Measurements from ENCODE around the gene DSP. TPM values are rescaled to one million over a fixed set of nuclear protein-coding genes. Genes with fewer than 3 reads are reported as not detected.

Gene DSP
- total and polyA plus RNA-seq, 2 of the 13 experiments (the other 11 are each of a cell fraction or from before 2014, with no cell fraction given), result 89.8 to 117 TPM

DNA sequence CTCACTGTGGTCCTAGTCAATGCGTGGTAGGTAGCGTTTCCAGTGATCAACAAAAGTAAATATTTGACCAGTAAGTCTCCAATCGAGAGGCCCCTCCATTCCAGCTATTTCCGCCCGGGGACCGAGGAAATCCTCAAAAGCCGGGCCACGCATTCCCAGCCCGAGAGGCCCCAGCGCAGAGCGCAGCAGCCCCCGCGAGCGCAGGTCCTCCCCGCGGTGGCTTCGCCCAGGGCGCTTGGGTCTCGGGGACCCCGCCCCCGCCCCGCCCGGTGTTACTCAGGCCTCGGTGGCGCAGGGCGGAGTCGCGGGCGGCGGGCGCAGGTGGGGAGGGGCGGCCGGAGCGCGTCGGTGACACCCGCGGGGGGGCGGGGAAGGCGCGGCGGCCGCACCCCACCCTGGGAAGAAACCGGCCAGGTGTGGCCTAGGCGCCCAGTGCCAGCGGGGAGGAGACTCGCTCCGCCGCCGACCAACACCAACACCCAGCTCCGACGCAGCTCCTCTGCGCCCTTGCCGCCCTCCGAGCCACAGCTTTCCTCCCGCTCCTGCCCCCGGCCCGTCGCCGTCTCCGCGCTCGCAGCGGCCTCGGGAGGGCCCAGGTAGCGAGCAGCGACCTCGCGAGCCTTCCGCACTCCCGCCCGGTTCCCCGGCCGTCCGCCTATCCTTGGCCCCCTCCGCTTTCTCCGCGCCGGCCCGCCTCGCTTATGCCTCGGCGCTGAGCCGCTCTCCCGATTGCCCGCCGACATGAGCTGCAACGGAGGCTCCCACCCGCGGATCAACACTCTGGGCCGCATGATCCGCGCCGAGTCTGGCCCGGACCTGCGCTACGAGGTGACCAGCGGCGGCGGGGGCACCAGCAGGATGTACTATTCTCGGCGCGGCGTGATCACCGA lies at the start of gene DSP (continued):
- TF ChIP-seq TARDBP (CRISPR knock-in tag; IDR thresholded peaks at IDR 0.05) (peak; percentile 86), YEATS4 (CRISPR knock-in tag; IDR thresholded peaks at IDR 0.05; ENCODE audit: borderline replicate concordance) (peak; percentile 92), TOE1 (CRISPR knock-in tag; IDR thresholded peaks at IDR 0.05) (peak; percentile 61; the same call in 1 of the 2 replicates), ZNF329 (CRISPR knock-in tag; IDR thresholded peaks at IDR 0.05; ENCODE audit: low read depth) (no peak), RFX1 (IDR thresholded peaks at IDR 0.05) (no peak), HOXA7 (CRISPR knock-in tag; IDR thresholded peaks at IDR 0.05) (no peak; the same call in 1 of the 2 replicates), FOXP1 (IDR thresholded peaks at IDR 0.05) (no peak), FOXP1 (CRISPR knock-in tag; IDR thresholded peaks at IDR 0.05) (peak; percentile 88), THAP11 (CRISPR knock-in tag; IDR thresholded peaks at IDR 0.05) (peak; percentile 81), ZNF558 (CRISPR knock-in tag; IDR thresholded peaks at IDR 0.05; ENCODE audit: borderline replicate concordance) (peak; percentile 83; the same call in 1 of the 2 replicates), ZNF747 (CRISPR knock-in tag; IDR thresholded peaks at IDR 0.05; ENCODE audit: borderline replicate concordance) (peak; percentile 66; the same call in 1 of the 2 replicates), ATF7-NPFF (CRISPR knock-in tag; IDR thresholded peaks at IDR 0.05; ENCODE audit: low read depth) (peak; percentile 95), ZNF720 (CRISPR knock-in tag; IDR thresholded peaks at IDR 0.05) (no peak; the same call in 1 of the 2 replicates), ZBTB3 (CRISPR knock-in tag; IDR thresholded peaks at IDR 0.05; ENCODE audit: borderline replicate concordance, low read depth) (no peak), ZNF282 (IDR thresholded peaks at IDR 0.05; ENCODE audit: partially characterized antibody) (no peak), BORCS8-MEF2B (CRISPR knock-in tag; IDR thresholded peaks at IDR 0.05) (peak; percentile 20; the same call in 1 of the 2 replicates)
- TF ChIP-seq, protein P1, sequence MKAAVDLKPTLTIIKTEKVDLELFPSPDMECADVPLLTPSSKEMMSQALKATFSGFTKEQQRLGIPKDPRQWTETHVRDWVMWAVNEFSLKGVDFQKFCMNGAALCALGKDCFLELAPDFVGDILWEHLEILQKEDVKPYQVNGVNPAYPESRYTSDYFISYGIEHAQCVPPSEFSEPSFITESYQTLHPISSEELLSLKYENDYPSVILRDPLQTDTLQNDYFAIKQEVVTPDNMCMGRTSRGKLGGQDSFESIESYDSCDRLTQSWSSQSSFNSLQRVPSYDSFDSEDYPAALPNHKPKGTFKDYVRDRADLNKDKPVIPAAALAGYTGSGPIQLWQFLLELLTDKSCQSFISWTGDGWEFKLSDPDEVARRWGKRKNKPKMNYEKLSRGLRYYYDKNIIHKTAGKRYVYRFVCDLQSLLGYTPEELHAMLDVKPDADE (CRISPR knock-in tag; IDR thresholded peaks at IDR 0.05), result peak; percentile 68; the same call in 1 of the 2 replicates
- TF ChIP-seq, protein P2, sequence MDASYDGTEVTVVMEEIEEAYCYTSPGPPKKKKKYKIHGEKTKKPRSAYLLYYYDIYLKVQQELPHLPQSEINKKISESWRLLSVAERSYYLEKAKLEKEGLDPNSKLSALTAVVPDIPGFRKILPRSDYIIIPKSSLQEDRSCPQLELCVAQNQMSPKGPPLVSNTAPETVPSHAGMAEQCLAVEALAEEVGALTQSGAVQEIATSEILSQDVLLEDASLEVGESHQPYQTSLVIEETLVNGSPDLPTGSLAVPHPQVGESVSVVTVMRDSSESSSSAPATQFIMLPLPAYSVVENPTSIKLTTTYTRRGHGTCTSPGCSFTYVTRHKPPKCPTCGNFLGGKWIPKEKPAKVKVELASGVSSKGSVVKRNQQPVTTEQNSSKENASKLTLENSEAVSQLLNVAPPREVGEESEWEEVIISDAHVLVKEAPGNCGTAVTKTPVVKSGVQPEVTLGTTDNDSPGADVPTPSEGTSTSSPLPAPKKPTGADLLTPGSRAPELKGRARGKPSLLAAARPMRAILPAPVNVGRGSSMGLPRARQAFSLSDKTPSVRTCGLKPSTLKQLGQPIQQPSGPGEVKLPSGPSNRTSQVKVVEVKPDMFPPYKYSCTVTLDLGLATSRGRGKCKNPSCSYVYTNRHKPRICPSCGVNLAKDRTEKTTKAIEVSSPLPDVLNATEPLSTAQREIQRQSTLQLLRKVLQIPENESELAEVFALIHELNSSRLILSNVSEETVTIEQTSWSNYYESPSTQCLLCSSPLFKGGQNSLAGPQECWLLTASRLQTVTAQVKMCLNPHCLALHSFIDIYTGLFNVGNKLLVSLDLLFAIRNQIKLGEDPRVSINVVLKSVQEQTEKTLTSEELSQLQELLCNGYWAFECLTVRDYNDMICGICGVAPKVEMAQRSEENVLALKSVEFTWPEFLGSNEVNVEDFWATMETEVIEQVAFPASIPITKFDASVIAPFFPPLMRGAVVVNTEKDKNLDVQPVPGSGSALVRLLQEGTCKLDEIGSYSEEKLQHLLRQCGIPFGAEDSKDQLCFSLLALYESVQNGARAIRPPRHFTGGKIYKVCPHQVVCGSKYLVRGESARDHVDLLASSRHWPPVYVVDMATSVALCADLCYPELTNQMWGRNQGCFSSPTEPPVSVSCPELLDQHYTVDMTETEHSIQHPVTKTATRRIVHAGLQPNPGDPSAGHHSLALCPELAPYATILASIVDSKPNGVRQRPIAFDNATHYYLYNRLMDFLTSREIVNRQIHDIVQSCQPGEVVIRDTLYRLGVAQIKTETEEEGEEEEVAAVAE (CRISPR knock-in tag; IDR thresholded peaks at IDR 0.05; ENCODE audit: borderline replicate concordance), result peak; percentile 54; the same call in 1 of the 2 replicates
- TF ChIP-seq, protein P3, sequence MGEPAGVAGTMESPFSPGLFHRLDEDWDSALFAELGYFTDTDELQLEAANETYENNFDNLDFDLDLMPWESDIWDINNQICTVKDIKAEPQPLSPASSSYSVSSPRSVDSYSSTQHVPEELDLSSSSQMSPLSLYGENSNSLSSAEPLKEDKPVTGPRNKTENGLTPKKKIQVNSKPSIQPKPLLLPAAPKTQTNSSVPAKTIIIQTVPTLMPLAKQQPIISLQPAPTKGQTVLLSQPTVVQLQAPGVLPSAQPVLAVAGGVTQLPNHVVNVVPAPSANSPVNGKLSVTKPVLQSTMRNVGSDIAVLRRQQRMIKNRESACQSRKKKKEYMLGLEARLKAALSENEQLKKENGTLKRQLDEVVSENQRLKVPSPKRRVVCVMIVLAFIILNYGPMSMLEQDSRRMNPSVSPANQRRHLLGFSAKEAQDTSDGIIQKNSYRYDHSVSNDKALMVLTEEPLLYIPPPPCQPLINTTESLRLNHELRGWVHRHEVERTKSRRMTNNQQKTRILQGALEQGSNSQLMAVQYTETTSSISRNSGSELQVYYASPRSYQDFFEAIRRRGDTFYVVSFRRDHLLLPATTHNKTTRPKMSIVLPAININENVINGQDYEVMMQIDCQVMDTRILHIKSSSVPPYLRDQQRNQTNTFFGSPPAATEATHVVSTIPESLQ (CRISPR knock-in tag; conservative IDR thresholded peaks at IDR 0.05), result 0 out of 2 replicates have a peak, but pooled peaks have one; percentile 27
- TF ChIP-seq, protein P4, sequence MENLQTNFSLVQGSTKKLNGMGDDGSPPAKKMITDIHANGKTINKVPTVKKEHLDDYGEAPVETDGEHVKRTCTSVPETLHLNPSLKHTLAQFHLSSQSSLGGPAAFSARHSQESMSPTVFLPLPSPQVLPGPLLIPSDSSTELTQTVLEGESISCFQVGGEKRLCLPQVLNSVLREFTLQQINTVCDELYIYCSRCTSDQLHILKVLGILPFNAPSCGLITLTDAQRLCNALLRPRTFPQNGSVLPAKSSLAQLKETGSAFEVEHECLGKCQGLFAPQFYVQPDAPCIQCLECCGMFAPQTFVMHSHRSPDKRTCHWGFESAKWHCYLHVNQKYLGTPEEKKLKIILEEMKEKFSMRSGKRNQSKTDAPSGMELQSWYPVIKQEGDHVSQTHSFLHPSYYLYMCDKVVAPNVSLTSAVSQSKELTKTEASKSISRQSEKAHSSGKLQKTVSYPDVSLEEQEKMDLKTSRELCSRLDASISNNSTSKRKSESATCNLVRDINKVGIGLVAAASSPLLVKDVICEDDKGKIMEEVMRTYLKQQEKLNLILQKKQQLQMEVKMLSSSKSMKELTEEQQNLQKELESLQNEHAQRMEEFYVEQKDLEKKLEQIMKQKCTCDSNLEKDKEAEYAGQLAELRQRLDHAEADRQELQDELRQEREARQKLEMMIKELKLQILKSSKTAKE (CRISPR knock-in tag; IDR thresholded peaks at IDR 0.05; ENCODE audit: borderline replicate concordance), result peak; percentile 92
